Measurements from ENCODE around the gene CLSTN1. TPM values are rescaled to one million over a fixed set of nuclear protein-coding genes. Genes with fewer than 3 reads are reported as not detected.

Gene CLSTN1
- total RNA-seq, 1 donor from 2014 or later, result 127 TPM

DNA sequence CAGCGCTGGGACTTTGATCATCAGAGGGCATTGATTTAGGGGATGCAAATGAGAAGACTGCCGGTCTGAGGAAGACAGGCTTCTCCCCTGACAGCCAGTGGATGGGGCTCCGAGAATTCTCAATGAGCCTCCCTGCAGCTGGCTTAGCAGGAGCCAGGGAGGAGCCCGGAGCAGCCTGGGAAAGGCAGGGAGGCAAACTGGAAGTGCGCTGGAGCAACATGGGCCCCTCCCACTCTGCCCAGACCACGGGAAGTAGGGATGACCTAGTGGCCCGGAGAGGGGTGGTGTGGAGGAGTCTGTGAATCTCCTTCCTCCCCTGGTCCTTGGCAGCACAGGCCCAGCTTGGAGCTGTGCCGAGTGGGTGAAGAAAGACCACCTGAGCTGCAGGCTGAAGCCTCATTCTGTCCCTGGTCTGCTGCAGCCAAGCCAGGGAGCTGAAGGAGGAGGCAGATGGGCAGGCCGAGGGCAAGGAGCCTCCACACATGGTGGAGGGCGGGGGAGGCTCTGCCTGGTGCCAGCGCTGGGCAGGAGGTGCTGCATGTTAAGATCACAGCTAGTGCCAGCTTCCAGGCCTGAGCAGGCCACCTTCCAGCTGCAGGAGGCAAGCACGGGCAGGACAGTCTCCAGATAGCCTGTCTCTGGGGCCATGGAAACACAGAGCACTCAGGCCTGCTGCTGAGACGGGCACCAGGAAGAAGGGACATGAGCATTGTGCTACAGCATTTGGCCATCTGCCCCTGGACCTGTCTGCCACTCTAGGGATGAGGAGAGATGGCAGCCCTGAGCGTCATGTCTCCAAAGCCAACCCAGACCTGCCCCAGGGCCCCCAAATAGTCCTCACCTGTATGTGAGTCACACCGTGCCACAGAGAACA is 12.2 kb upstream of the CLSTN1 start:
- DNase-seq (ENCODE audit: low spot score in 2 of 2, unreplicated experiment in 2 of 2), result no peak
- H3K27ac Mint-ChIP-seq, result no peak overlapping the region

DNA sequence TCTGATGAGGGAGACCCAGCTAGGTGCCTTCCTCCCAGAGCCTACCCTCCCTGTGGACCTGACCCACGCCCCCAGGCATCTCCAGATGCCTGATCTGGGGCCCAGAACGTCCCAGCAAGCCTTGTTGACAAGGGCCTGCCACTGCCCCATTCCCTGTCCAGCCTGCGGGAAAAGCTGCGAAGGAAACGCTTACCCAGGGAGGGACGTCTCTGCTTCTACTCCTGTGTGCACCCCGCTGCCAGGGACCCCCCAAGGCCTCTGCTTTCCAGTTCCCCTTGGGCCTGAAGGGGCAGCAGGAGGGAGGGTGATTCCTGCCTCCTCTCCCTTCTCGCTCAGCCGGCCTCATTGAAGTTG is 11.6 kb upstream of the CLSTN1 start:
- TF ChIP-seq, protein P1, sequence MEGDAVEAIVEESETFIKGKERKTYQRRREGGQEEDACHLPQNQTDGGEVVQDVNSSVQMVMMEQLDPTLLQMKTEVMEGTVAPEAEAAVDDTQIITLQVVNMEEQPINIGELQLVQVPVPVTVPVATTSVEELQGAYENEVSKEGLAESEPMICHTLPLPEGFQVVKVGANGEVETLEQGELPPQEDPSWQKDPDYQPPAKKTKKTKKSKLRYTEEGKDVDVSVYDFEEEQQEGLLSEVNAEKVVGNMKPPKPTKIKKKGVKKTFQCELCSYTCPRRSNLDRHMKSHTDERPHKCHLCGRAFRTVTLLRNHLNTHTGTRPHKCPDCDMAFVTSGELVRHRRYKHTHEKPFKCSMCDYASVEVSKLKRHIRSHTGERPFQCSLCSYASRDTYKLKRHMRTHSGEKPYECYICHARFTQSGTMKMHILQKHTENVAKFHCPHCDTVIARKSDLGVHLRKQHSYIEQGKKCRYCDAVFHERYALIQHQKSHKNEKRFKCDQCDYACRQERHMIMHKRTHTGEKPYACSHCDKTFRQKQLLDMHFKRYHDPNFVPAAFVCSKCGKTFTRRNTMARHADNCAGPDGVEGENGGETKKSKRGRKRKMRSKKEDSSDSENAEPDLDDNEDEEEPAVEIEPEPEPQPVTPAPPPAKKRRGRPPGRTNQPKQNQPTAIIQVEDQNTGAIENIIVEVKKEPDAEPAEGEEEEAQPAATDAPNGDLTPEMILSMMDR (IDR thresholded peaks at IDR 0.05; ENCODE audit: unreplicated experiment), result no peak
- Mint-ChIP-seq H3K27me3 (ENCODE audit: low read depth) (no peaks in the 10 kb centered on the region), H3K9me3 (no peaks in the 10 kb centered on the region), H3K4me3 (no peak overlapping the region), H3K27ac (peak overlapping the region; percentile 64), H3K4me1 (peaks cover 8% of the 10 kb centered on the region), H3K36me3 (no peaks in the 10 kb centered on the region)
- DNase-seq (ENCODE audit: low spot score in 2 of 2, unreplicated experiment in 2 of 2), result no peak

More for the DNA sequence above, 12.2 kb upstream of the CLSTN1 start:
- TF ChIP-seq, protein P1 (IDR thresholded peaks at IDR 0.05; ENCODE audit: unreplicated experiment), result no peak
- no peaks in the 10 kb centered on the region for H3K9me3 Mint-ChIP-seq
- no peaks in the 10 kb centered on the region for H3K36me3 Mint-ChIP-seq
- peaks cover 8% of the 10 kb centered on the region for H3K4me1 Mint-ChIP-seq
- H3K27me3 Mint-ChIP-seq (ENCODE audit: low read depth), result no peaks in the 10 kb centered on the region
- H3K4me3 Mint-ChIP-seq, result no peak overlapping the region

DNA sequence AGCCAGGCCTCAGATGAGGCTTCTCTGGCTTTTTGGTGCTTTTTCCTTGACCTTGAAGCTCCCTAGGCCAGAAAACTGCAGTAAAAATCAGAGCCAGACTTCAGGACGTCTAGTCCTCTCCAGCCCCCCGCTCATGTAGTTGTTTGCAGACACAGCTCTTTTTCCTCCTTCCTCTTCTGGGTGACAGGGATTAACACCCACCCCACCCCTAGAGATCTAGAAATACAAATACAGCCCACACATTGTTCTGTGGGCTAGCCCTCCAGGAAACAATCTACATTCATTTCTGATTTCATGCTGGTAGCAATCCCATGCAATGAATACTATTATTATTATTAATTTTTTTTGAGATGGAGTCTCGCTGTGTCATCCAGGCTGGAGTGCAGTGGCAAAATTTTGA is 9.9 kb upstream of the CLSTN1 start:
- TF ChIP-seq, protein P1 (IDR thresholded peaks at IDR 0.05; ENCODE audit: unreplicated experiment), result no peak
- H3K27me3 Mint-ChIP-seq (ENCODE audit: low read depth), result no peaks in the 10 kb centered on the region
- H3K4me3 Mint-ChIP-seq, result no peak overlapping the region
- DNase-seq (ENCODE audit: low spot score in 2 of 2, unreplicated experiment in 2 of 2), result no peak
- no peaks in the 10 kb centered on the region for H3K36me3 Mint-ChIP-seq
- no peak overlapping the region for H3K27ac Mint-ChIP-seq
- H3K4me1 Mint-ChIP-seq, result peaks cover 8% of the 10 kb centered on the region
- no peaks in the 10 kb centered on the region for H3K9me3 Mint-ChIP-seq

DNA sequence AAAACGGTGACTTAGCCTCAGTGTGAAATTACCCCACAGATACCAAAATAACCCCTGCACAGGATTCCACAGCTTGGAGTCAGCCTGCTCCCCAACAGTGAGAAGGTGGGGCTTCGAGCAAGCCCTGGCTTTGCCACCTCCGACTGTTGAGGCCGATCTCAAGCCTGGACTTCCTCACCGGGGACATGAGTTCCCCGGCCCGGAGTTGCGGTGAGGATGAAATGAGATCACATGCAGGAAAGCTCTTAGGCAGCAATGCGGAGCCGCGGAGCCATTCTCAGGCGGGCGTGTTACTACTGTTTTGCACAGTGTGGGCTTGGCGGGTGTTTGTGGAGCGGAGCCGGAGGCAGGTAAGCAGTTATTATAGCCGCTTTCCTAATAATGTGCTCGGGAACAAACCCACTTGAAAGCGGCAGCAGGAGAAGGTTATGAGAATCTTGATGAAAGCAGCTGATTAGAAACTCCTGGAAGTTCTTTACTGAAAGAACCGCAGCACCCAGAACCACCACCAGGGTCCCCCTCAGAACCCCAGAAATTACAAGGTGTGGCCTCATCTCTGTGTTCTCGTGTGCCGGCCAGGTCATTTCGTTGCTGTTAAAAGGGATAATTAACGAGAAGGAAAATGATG is 3.9 kb upstream of the CLSTN1 start:
- H3K4me3 Mint-ChIP-seq, result no peak overlapping the region
- H3K27ac Mint-ChIP-seq, result no peak overlapping the region
- H3K27me3 Mint-ChIP-seq (ENCODE audit: low read depth), result no peaks in the 10 kb centered on the region
- TF ChIP-seq, protein P1 (IDR thresholded peaks at IDR 0.05; ENCODE audit: unreplicated experiment), result peak; percentile 54
- peaks cover 14% of the 10 kb centered on the region for H3K4me1 Mint-ChIP-seq
- no peak for DNase-seq (ENCODE audit: low spot score in 2 of 2, unreplicated experiment in 2 of 2)
- no peaks in the 10 kb centered on the region for H3K36me3 Mint-ChIP-seq
- H3K9me3 Mint-ChIP-seq, result no peaks in the 10 kb centered on the region

DNA sequence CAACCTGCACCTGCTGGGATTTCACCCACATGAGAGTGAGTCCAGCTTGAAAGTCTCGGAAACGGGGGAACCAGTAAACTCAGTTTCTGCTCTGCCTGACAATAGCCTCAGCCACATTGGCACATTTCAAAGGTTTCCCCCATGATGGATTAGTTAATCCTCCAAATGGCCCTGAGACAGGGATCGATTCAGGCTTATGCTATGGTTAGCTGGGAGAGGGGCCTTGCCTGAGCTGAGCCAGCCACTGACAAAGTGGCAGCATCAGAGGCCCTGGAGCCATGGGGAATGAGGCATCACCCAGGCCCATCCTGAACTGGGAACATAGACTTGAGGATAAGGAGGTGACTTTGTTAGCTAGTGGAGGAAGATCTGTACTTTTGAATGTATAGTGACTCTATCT is 2.9 kb upstream of the CLSTN1 start:
- Mint-ChIP-seq H3K4me1 (peaks cover 25% of the 10 kb centered on the region), H3K27me3 (ENCODE audit: low read depth) (no peaks in the 10 kb centered on the region), H3K4me3 (no peak overlapping the region), H3K27ac (no peak overlapping the region), H3K9me3 (no peaks in the 10 kb centered on the region), H3K36me3 (no peaks in the 10 kb centered on the region)
- TF ChIP-seq, protein P1 (IDR thresholded peaks at IDR 0.05; ENCODE audit: unreplicated experiment), result no peak
- no peak for DNase-seq (ENCODE audit: low spot score in 2 of 2, unreplicated experiment in 2 of 2)

Data from mesothelial cell of epicardium (in vitro differentiated cells).